ENCODE data around the gene SERPINI2.

DNA sequence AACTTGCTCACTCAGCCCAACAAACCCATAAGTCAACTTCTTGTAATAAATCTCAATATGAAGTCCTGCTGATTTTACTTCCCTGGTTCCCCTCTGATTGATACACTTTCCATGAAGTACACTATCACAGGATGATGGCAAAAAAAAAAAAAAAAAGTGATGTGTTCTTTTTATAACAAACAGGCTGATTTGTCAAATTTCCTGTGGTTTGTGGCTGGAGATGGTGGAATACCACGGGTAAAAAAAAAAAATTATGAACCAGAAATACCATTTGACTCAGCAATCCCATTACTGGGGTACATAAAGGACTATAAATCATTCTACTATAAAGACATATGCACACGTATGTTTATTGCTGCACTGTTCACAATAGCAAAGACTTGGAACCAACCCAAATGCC, 10.7 kb upstream of the SERPINI2 start:
- no peak for TF ChIP-seq CEBPB (IDR thresholded peaks at IDR 0.05)
- no peak for TF ChIP-seq FOXM1 (IDR thresholded peaks at IDR 0.05; ENCODE audit: borderline replicate concordance, low read depth)
- TF ChIP-seq TAF1 (IDR thresholded peaks at IDR 0.05; ENCODE audit: low read depth) = no peak
- TF ChIP-seq RAD21 (IDR thresholded peaks at IDR 0.05; ENCODE audit: low read depth) = no peak

Data from Ishikawa (cell line).